Thyroid gland (tissue), 4 donors: Measurements from ENCODE around the gene MME. TPM values are rescaled to one million over a fixed set of nuclear protein-coding genes. Genes with fewer than 3 reads are reported as not detected.

Experiments
- DNase-seq, 2 donors: peaks; one replicate each; pipeline ENCODE4 v3.0.0-alpha.2; 2019
- H3K27ac ChIP-seq, 3 donors: fragments of 200-600 bp; sonication (generic); 1 replicate in 2 of 3; 2 replicates in 1 of 3; pipeline ENCODE4 v1.5.1; 2016 to 2019; ENCODE audit warnings: mild to moderate bottlenecking in 1 of 3, moderate library complexity in 1 of 3
- H3K27me3 ChIP-seq: fragments of 200-600 bp; sonication (generic); one replicate; pipeline ENCODE4 v1.5.1; 2019
- H3K36me3 ChIP-seq, 2 donors: fragments of 200-600 bp; sonication (generic); one replicate each; pipeline ENCODE4 v1.5.1; 2016 to 2019
- H3K4me1 ChIP-seq, 2 donors: fragments of 200-600 bp; sonication (generic); one replicate each; pipeline ENCODE4 v1.5.1; 2017 to 2019
- H3K4me3 ChIP-seq, 3 donors: fragments of 200-600 bp; sonication (generic); replicated peaks in 1 of 3; 1 replicate in 2 of 3; 2 replicates in 1 of 3; pipeline ENCODE4 v1.5.1; 2016; ENCODE audit warnings: mild to moderate bottlenecking in 1 of 3
- H3K9me3 ChIP-seq: fragments of 200-600 bp; sonication (generic); one replicate; pipeline ENCODE4 v1.5.1; 2017
- CTCF ChIP-seq, 6 experiments: fragments of 200-600 bp in 3 of 6; fragments of 450-650 bp in 3 of 6; sonication (generic) in 3 of 6; IDR thresholded peaks; one replicate each; pipeline ENCODE4 v1.5.1; 2016 to 2019; ENCODE audit warnings: antibody characterized with exemption in 6 of 6, mild to moderate bottlenecking in 2 of 6, inconsistent platforms in 1 of 6, moderate library complexity in 1 of 6
- POLR2A ChIP-seq, 2 donors: fragments of 450-650 bp; IDR thresholded peaks; one replicate each; pipeline ENCODE4 v1.6.1; 2017; ENCODE audit warnings: antibody characterized with exemption in 2 of 2, mild to moderate bottlenecking in 2 of 2, moderate library complexity in 1 of 2
- WGBS, 2 donors: methylation state at CpG; one replicate each; pipeline ENCODE4 v1.1.5; 2017; 5-methylcytosine and 5-hydroxymethylcytosine counted together
- intact Hi-C: fragments of 100-400 bp; cut with DNase I; formaldehyde crosslinking; loops from one replicate; pipeline ENCODE4 v1.15.1; 2023
- total RNA-seq, 4 donors: library from RNA; depleted of rRNA; stranded (reverse); fragments of >200 nt; gene quantifications; one replicate each; pipeline ENCODE4 v1.2.3, GENCODE V29; 2016

Gene MME
- total RNA-seq, 4 donors from 2014 or later = 3.2 to 9.1 (median 5.9) TPM

DNA sequence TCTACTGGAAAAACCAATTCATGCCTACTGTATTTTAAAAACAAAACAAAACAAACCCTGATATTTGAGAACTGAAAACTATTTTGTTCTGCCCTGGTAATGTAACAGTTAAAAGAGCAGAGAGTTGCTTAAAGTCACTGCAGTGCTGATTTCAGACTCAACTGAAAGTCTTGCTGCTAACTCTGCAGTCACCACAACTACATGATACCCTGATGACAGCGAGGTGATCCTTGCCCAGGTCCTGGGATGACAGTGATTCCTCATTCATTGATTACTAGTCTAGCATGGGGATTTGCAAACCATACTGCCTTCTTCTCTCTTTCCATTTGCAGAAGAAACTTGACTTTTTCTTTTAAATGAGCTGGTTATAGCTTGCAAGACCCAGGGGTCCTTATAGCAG lies 67.5 kb downstream of the MME start:
- Histone ChIP-seq H3K36me3 (no peaks in the 10 kb centered on the region), H3K4me3 (no peak overlapping the region), H3K4me1 (no peaks in the 10 kb centered on the region), H3K27me3 (no peaks in the 10 kb centered on the region), H3K27ac (no peak overlapping the region), H3K9me3 (no peaks in the 10 kb centered on the region)
- 81 to 84% methylated on average over 1 of the region's 1 CpG for WGBS, 2 donors
- no peak for DNase-seq
- intact Hi-C loops = no loop called here
- TF ChIP-seq POLR2A (IDR thresholded peaks at IDR 0.05) (no peak), CTCF (IDR thresholded peaks at IDR 0.05) (no peak)

DNA sequence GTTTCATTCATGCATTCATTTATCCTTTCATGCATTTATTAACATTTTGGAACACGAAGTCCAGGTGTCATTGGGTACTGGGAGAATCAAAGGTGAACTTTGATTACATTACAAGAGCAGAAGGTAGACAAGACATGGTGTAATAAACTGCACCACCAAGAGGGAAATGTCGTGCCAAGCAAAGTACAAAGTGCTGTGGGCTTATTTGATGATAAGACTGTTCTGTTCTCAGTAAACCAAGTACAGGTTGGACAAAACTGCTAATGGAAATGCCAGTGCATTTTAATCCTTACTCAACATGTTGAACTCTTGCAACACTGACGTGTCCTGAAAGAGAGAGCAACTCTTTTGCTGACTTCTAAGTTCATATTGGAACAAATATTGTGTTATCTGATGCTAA lies 69.4 kb downstream of the MME start:
- H3K27me3 ChIP-seq = no peaks in the 10 kb centered on the region
- DNase-seq = no peak
- intact Hi-C loops = no loop called here
- no peaks in the 10 kb centered on the region for H3K36me3 ChIP-seq
- no peaks in the 10 kb centered on the region for H3K4me1 ChIP-seq
- WGBS, 2 donors = 84 to 87% methylated on average over 3 of the region's 3 CpGs
- no peaks in the 10 kb centered on the region for H3K9me3 ChIP-seq
- no peak overlapping the region for H3K4me3 ChIP-seq
- H3K27ac ChIP-seq = no peak overlapping the region
- TF ChIP-seq CTCF (IDR thresholded peaks at IDR 0.05) (no peak), POLR2A (IDR thresholded peaks at IDR 0.05) (no peak)

DNA sequence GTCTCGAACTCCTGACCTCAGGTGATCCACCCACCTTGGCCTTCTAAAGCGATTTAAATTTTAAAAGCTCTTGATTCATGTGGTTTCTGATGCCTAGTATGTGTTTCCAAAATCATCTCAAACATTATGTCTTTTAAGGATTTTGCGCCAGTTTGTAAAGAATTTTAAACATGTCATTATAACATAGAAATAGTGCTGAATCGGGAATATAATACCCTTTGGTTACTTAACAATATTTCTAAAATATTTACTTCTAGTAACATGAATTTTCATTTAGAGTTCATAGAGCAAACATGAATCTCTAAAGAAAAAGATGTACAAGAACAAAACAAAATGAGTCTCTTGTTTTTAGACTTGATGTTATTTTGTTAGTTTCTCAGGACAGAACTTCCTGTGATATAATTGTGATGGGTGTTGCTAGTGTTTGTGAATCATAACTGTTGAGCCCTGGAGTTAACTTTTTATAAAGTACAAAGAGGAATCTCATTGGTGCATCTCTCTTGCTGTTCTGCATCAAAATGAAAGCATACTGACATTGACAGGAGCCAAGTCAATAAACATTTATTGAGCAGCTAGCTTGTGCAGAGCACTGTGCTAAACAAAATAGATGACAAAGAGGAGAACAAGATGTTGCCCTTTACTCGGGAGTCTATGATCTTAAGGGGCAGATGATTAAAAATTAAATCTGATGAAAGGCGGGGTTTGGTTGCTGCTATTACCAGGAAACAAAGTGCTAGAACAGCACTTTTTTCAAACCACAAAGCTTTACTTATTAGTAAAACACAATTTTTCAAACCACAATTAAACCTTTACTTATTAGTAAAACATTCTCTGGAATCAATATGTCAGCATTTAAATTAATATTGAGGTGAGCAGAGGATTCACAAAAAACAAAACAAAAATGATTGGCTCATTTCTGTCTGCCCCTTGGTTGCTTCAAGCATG lies 73.4 kb downstream of the MME start:
- H3K27ac ChIP-seq = no peak overlapping the region
- DNase-seq = no peak
- WGBS, 2 donors = 93 to 94% methylated on average over 6 of the region's 6 CpGs
- no peak for TF ChIP-seq CTCF (IDR thresholded peaks at IDR 0.05)
- TF ChIP-seq POLR2A (IDR thresholded peaks at IDR 0.05) = no peak
- H3K4me1 ChIP-seq = no peaks in the 10 kb centered on the region
- no peaks in the 10 kb centered on the region for H3K27me3 ChIP-seq
- H3K9me3 ChIP-seq = no peaks in the 10 kb centered on the region
- no peaks in the 10 kb centered on the region for H3K36me3 ChIP-seq
- no peak overlapping the region for H3K4me3 ChIP-seq
- intact Hi-C loops = no loop called here

DNA sequence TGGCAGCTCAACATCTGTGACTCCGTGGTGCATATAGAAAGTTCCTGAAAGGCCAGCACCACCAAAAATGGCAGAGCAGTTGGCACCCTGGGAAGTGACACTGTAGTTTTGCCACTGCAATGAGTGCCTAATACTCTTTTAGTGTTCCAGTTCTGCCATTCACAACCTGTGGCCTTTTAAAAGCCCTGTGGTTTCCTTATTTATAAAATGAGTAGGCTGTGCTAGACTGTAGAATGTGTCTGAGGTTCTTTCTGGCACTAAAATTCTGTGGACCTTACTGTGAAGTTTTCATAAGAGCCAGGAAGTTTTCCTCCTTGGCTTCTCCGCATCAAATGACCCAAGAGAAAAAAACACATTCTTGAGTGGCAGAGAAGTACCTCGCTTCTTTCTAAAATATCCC lies 74.1 kb downstream of the MME start:
- no peaks in the 10 kb centered on the region for H3K27me3 ChIP-seq
- no peak for DNase-seq
- 48 to 53% methylated on average over 3 of the region's 3 CpGs for WGBS, 2 donors
- intact Hi-C loops = no loop called here
- H3K27ac ChIP-seq = no peak overlapping the region
- no peak overlapping the region for H3K4me3 ChIP-seq
- H3K9me3 ChIP-seq = no peaks in the 10 kb centered on the region
- TF ChIP-seq POLR2A (IDR thresholded peaks at IDR 0.05) (no peak), CTCF (IDR thresholded peaks at IDR 0.05) (no peak)
- no peaks in the 10 kb centered on the region for H3K4me1 ChIP-seq
- H3K36me3 ChIP-seq = no peaks in the 10 kb centered on the region

GRCh38 chr3:155158346-155159037 lies 78.4 kb downstream of the MME start:
- Histone ChIP-seq H3K9me3 (no peaks in the 10 kb centered on the region), H3K4me3 (no peak overlapping the region), H3K27ac (no peak overlapping the region), H3K4me1 (no peaks in the 10 kb centered on the region), H3K36me3 (no peaks in the 10 kb centered on the region), H3K27me3 (no peaks in the 10 kb centered on the region)
- 87 to 90% methylated on average over 9 of the region's 9 CpGs for WGBS, 2 donors
- DNase-seq = no peak
- TF ChIP-seq POLR2A (IDR thresholded peaks at IDR 0.05) (no peak), CTCF (IDR thresholded peaks at IDR 0.05) (no peak)
- intact Hi-C loops = no loop called here
